Measurements from ENCODE around the gene HSD17B14.
"Not testable (repeated sequence)": the region's sequence is repeated elsewhere in the genome, so short reads cannot be mapped to it uniquely, and the experiment has no call there.

Gene HSD17B14

DNA sequence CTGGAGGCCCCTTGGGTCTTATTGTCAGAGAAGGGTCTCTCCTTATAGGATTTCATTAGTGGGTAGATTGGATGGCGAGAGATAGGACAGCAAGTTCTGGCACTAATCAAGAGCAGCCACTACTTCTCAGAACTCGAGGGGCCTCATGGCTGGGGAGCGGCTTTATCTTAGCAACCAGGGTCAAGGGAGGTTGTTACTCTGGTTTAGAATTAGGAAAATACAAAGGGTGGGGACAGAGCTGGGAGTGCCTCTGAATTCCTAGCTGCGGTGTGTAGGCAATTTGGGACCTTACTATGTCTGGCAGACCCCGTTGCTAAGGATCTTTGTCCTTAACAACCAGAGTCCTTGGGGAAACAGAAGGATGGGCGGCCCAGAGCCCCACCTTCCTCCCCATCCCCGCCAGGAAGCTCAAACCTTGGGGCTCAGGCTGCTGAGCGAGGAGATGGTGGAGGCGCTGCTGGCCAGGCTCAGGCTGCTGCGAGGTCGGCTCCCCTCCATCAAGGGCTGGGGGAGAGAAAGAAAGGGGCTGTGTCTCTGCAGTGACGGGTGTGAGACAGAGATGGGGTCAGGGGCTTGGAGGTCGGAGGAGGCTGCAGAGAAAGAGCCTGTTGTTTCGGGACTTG is 30.9 kb upstream of the HSD17B14 start:
- no peak for DNase-seq

- DNase-seq = no peak
Measured at GRCh38 chr19:48866692-48867091, 30.4 kb upstream of the HSD17B14 start.

- DNase-seq = no peak
Measured at GRCh38 chr19:48862827-48863226, 26.5 kb upstream of the HSD17B14 start.

DNA sequence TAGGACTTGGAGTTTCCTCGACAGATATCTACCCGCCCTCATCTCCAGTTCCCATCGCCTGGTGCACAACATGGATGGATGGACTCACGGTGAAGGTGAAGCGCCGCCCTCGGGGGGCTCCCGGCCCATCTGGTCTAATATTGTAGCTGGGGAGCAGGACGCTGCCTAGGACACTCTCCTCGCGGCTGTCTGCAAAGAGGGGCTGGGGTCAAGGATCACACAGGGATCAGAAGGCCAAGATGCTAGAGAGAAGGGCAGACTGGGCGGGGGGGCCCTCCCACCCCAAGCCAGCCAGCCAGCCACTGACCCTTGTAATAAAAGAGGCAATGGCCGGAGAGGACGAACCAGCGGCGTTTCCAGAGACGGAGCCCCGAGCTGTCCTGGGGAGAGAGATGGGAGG is 25.0 kb upstream of the HSD17B14 start:
- DNase-seq = no peak

DNA sequence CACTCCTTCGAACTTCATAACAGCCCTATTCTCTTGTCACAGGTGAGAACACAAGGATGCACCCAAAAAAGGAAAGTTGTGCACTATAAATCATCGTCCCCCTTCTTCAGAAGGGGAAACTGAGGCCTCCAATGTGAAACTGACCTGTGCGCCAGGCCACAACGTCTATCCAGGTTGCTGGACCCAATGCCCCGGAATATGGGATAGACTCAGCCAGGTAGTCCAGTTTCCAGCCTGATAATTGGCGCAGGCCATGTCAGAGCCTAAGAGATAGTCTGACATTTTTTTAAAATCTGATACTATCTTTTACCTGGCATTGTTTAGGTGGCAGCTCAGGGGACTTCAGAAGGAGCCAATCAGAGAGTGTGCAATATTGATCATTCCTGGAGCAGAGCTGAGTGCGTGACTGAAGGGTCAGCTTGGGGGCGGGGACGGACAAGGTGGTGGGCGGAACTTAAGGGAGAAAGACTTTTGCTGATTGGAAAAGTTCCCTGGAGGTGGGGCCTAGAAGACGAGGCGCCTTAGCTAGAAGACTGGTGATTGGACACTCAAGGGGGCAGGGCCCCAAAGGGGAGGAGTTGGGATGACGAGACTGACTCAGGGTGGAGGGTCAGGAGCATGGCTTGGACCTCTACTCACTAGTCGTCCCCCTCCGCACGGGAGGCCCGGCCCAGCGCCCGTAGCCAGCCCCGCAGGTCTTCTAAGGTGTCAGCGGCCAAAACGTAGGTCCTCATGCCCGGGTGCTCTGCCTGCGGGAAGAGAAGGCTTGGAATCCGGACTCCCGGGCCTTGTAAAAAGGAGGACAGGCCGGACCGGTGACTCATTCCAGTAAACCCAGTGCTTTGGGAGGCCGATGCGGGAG is 23.7 kb upstream of the HSD17B14 start:
- no peak for DNase-seq

GRCh38 chr19:48858984-48859710 is 22.9 kb upstream of the HSD17B14 start:
- DNase-seq = no peak

GRCh38 chr19:48856921-48857320 is 20.6 kb upstream of the HSD17B14 start:
- DNase-seq = no peak

- DNase-seq = no peak
Measured at GRCh38 chr19:48854103-48854502, 17.8 kb upstream of the HSD17B14 start.

- DNase-seq = no peak
Measured at GRCh38 chr19:48853483-48853882, 17.2 kb upstream of the HSD17B14 start.

- DNase-seq = no peak
Measured at GRCh38 chr19:48852292-48852691, 16.0 kb upstream of the HSD17B14 start.

- DNase-seq = not testable (repeated sequence)
Measured at GRCh38 chr19:48846659-48847058, 10.4 kb upstream of the HSD17B14 start.

GRCh38 chr19:48845384-48845783 is 9.1 kb upstream of the HSD17B14 start:
- DNase-seq = no peak

DNA sequence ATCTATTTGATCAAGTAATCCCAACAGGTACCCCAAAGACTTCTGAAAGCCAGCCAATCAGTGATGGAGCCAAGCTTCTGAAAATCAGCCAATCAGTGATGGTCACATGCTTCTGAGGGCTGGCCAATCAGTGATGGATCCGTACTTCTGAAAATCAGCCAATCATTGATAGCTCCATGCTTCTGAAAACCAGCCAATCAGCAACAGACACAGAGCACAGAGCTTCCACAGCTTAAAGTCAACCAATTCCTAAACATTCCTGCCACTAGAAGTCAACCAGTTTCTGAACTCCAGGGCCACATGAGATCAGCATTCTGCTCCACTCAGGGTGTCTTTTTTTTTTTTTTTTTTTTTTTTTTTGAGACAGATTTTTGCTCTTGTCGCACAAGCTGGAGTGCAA is 8.2 kb upstream of the HSD17B14 start:
- DNase-seq = no peak

GRCh38 chr19:48842789-48843162 is 6.5 kb upstream of the HSD17B14 start:
- DNase-seq = peak; percentile 49

DNA sequence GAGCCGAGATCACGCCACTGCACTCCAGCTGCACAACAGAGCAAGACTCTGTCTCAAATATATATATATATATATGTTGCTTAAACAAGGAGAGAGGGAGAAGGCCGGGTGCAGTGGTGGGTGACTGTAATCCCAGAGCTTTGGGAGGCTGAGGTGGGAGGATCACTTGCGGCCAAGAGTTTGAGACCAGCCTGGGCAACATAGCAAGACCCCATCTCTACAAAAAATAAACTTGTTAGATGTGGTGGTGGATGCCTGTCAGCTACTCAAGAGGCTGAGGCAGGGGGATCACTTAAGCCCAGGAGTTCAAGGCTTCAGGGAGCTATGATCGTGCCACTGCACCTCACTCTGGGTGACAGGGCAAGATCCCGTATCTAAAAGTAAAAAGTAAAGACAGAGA is 5.3 kb upstream of the HSD17B14 start:
- DNase-seq = no peak

GRCh38 chr19:48841047-48841446 is 4.8 kb upstream of the HSD17B14 start:
- no peak for DNase-seq

DNA sequence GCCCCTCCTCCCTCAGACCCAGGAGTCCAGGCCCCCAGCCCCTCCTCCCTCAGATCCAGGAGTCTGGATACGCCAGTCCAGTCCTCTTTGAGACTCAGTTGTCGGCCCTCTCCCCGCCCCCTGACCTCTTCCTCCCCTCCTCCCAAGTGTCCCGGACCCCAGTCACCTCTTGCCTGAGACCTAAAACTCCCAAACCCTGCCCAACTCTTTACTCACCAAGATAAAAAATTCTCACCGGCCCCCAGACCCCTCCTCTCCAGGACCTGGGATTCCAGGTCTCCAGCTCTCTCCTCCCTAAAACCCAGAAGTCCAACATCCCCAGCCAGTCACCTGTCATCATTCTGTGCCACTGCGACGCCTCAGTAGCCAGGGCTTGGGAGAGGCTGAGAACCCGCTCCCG is 1.4 kb upstream of the HSD17B14 start:
- DNase-seq = no peak

GRCh38 chr19:48837051-48837524 is 797 bp upstream of the HSD17B14 start:
- DNase-seq = peak; percentile 79

GRCh38 chr19:48835734-48836088 is 580 bp downstream of the HSD17B14 start:
- peak; percentile 78 for DNase-seq

- no peak for DNase-seq
Measured at GRCh38 chr19:48833977-48834376, 2.3 kb downstream of the HSD17B14 start.

DNA sequence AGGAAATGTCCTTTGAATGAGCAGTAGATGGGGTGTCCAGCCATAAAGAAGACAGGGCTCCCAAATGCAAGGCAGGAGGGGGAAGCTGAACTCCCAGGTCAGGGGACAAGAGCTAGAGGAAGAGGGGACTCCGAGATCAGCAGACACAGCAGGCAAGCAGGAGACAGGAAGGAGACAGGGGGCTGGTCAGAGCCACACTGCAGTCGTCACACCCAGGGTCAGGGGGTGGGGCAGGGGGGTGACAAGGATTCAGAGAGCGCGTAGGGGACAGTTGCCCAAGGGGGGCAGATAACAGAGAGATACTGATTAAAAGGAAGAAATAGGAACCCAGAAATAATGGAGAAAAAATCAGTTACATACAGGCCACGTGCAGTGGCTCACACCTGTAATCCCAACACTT is 3.2 kb downstream of the HSD17B14 start:
- no peak for DNase-seq

DNA sequence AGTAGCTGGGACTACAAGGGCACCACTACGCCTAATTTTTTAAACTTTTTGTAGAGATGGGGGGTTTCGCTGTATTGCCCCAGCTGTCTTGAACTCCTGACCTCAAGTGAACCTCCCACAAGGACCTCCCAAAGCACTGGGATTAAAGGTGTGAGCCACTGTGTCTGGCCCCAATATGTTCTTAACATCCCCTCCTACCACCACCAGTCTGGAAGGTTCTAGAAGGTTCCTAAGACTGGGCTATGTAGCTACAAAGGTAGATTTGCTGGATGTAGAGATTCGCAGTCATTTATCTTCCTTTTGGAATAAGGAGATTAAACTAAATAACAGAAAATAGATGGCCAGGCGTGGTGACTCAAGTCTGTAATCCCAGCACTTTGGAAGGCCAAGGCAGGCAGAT is 5.3 kb downstream of the HSD17B14 start:
- no peak for DNase-seq

DNA sequence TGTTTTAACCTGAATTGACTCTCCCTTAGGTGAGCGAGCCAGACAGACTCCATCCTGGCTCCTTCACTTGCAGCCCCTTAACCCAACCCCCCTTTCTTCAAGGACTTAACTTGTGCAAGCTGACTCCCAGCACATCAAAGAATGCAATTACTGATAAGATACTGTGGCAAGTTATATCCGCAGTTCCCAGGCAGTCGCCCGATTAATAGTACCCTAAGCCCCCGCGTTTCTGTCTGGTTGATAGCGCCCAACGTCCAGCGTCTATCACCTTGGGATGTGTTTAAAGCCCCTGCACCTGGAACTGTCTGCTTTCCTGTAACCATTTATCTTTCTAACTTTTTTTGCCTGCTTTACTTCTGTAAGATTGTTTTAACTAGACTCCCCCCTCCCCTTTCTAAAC is 6.2 kb downstream of the HSD17B14 start:
- no peak for DNase-seq

DNA sequence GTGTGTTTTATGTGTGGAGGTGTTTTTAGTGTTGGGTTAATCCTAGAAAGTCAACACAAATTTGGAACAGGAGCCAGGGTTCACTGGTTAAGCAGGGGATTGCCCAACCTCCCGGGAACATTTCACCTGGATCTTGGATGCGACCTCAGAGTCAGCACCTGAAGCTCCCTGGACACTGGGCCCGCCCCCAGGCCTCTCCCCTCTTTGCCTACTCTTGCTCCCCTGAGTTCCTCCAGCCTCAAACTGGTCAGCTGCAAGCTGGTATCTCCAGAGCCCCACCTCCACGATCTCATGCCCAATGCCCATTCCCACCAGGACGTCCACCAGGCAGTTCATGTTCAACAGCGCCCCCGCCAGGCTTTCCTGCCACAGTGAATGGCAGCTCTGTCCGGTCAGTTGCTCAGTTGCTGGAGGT is 9.7 kb downstream of the HSD17B14 start:
- DNase-seq = no peak
